HFFc6 (cell line): ENCODE measurements around the gene DDX23. TPM values are rescaled to one million over a fixed set of nuclear protein-coding genes. Genes with fewer than 3 reads are reported as not detected.

Source experiments
- DNase-seq: peaks from one replicate; pipeline ENCODE4 v3.0.0-alpha.2; 2018
- H3K27ac Mint-ChIP-seq: 2 replicates; pipeline ENCODE4 v1.8.0; 2020; ENCODE audit warnings: mild to moderate bottlenecking, mixed read lengths
- H3K27me3 Mint-ChIP-seq: 2 replicates; pipeline ENCODE4 v1.8.0; 2021; ENCODE audit warnings: mild to moderate bottlenecking, moderate library complexity, mixed read lengths; ENCODE audit not compliant: insufficient read depth
- H3K36me3 Mint-ChIP-seq: 2 replicates; pipeline ENCODE4 v1.8.0; 2021; ENCODE audit warnings: low read depth, mixed read lengths
- H3K4me1 Mint-ChIP-seq: 2 replicates; pipeline ENCODE4 v1.8.0; 2020; ENCODE audit warnings: low read depth, mixed read lengths
- H3K4me3 Mint-ChIP-seq: 2 replicates; pipeline ENCODE4 v1.8.0; 2020; ENCODE audit warnings: mild to moderate bottlenecking, moderate library complexity, mixed read lengths
- H3K9me3 Mint-ChIP-seq: 2 replicates; pipeline ENCODE4 v1.8.0; 2020; ENCODE audit warnings: mild to moderate bottlenecking, mixed read lengths
- total RNA-seq, 6 experiments: library from RNA; stranded (reverse); fragmentation: NEBNext Ultra II Directional; extraction: Animal tissue kit (Norgen Biotek cat#: 25700); gene quantifications; 2 replicates in 1 of 6; 3 replicates in 5 of 6; pipeline ENCODE4 v1.2.3, GENCODE V29; 2021
- TF ChIP-seq, protein P1 (sequence below): fragments of 200-600 bp; sonication (generic); IDR thresholded peaks from 2 replicates; pipeline ENCODE4 v1.5.0; 2021; ENCODE audit warnings: antibody characterized with exemption, mild to moderate bottlenecking

Gene DDX23
- total RNA-seq, 6 experiments from 2014 or later = 57.4 to 84.1 (median 69.8) TPM

DNA sequence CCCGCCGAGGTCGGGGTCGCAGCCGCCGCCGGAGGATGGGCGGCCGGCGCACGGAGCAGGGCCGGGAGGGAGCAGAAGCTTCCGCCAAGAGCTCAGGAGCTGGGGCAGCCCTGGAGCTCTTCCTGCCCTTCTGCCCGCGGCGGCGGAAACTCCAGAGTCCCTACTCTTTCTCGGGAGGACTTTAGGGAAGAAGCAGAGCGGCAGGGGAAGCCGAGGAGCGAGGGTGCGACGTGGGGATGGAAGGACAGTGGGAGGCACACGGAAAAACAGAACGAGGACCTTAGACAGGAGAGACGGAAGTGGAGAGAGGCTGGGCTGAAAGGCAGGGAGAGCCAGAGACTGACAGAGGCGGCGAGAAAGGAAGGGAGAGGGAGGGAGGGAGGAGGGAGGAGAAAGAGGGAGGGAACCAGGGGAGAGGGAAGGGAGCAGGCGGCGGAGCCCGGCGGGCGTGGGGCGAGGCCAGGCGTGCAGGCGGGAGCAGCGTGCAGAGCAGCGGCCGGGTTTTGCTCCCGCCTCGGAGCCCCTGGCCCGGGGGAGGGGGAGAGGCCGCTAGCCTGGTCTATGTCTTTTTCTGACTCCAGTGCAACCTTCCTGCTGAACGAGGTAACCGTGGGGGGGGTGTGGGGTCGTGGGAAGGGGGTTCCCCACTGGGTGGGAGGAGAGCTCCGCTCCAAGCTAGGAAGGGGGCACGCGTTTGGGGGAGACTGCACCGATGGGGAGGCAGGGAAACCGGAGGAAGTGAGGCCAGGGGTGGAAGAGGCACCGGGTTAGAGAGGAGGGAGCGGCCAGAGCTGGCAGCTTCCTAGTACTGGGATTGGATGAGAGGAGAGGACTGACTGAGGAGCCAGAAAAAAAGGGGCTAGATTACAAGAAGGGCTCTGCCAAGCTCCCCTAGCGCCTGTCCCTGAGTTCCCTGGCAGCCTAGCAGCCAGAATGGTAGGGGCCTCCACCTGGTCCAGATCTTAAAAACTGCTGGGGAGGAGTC is 36.5 kb downstream of the DDX23 start:
- no peaks in the 10 kb centered on the region; the same call in 1 of the 2 replicates for H3K36me3 Mint-ChIP-seq
- TF ChIP-seq, protein P1, sequence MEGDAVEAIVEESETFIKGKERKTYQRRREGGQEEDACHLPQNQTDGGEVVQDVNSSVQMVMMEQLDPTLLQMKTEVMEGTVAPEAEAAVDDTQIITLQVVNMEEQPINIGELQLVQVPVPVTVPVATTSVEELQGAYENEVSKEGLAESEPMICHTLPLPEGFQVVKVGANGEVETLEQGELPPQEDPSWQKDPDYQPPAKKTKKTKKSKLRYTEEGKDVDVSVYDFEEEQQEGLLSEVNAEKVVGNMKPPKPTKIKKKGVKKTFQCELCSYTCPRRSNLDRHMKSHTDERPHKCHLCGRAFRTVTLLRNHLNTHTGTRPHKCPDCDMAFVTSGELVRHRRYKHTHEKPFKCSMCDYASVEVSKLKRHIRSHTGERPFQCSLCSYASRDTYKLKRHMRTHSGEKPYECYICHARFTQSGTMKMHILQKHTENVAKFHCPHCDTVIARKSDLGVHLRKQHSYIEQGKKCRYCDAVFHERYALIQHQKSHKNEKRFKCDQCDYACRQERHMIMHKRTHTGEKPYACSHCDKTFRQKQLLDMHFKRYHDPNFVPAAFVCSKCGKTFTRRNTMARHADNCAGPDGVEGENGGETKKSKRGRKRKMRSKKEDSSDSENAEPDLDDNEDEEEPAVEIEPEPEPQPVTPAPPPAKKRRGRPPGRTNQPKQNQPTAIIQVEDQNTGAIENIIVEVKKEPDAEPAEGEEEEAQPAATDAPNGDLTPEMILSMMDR = no peak
- no peaks in the 10 kb centered on the region; the same call in 1 of the 2 replicates for H3K27me3 Mint-ChIP-seq

GRCh38 chr12:48814262-48815125 is 37.5 kb downstream of the DDX23 start:
- Mint-ChIP-seq H3K27ac (peak overlapping the region; percentile 91), H3K4me3 (peak overlapping the region; percentile 97), H3K27me3 (no peaks in the 10 kb centered on the region; the same call in 1 of the 2 replicates), H3K9me3 (no peaks in the 10 kb centered on the region), H3K36me3 (no peaks in the 10 kb centered on the region; the same call in 1 of the 2 replicates), H3K4me1 (peaks cover 59% of the 10 kb centered on the region)
- TF ChIP-seq, protein P1 = peak; percentile 100
- peak; percentile 69 for DNase-seq

More for the DNA sequence above, 36.5 kb downstream of the DDX23 start:
- Mint-ChIP-seq H3K4me1 (peaks cover 54% of the 10 kb centered on the region), H3K9me3 (no peaks in the 10 kb centered on the region), H3K27ac (peak overlapping the region; percentile 91), H3K4me3 (peak overlapping the region; percentile 97)
- DNase-seq = peak; percentile 73

DNA sequence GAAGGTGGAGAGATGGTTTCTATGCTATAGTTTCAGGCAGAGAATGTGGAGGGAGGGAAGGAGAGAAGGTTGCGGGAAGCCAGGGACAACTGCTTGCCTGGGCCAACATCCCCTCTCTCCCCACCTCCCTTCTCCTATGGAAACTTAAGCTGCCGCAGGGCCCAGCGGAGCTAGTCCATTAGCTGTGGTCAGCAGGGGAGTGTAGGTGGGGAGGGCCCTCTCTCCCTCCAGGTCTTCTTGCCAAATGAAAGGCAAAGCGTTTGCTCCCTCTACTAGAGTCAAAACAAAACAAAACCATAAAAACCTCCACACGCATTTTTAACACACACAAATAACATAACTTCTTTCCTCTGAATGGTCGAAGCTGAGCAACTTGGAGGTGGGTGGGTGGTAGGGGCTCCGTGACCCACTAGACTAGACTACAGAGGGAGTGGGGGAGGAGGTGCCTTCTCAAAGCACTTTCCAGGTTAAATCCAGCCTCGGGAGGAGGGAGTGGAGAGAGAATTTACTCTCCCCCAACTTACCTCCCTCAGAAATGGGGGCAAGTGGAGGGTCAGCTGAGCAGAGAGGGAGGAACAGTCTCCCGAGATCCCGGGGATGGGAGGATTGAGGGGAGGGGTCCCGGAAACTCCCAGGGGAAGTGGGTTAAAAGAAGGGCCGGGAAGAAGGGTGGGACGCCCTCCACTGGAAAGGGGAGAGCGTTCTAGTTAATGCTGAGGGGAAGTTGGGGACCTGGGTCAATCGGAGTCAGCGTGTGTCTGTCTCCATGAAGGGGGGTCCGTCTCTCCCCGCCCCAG is 38.3 kb downstream of the DDX23 start:
- H3K36me3 Mint-ChIP-seq = no peaks in the 10 kb centered on the region; the same call in 1 of the 2 replicates
- peak overlapping the region; percentile 91 for H3K27ac Mint-ChIP-seq
- no peaks in the 10 kb centered on the region for H3K27me3 Mint-ChIP-seq
- TF ChIP-seq, protein P1 = no peak
- H3K4me1 Mint-ChIP-seq = peaks cover 52% of the 10 kb centered on the region
- H3K4me3 Mint-ChIP-seq = peak overlapping the region; percentile 97
- no peak for DNase-seq
- no peaks in the 10 kb centered on the region for H3K9me3 Mint-ChIP-seq

GRCh38 chr12:48812389-48812788 is 39.6 kb downstream of the DDX23 start:
- Mint-ChIP-seq H3K4me3 (peak overlapping the region; percentile 71), H3K4me1 (peaks cover 46% of the 10 kb centered on the region), H3K36me3 (no peaks in the 10 kb centered on the region; the same call in 1 of the 2 replicates), H3K9me3 (no peaks in the 10 kb centered on the region), H3K27ac (peak overlapping the region; percentile 92), H3K27me3 (no peaks in the 10 kb centered on the region)
- TF ChIP-seq, protein P1 = no peak
- DNase-seq = no peak
